HCT116 (cell line): Measurements from ENCODE around the gene GALC. TPM values are rescaled to one million over a fixed set of nuclear protein-coding genes. Genes with fewer than 3 reads are reported as not detected.

Experiments
- ATAC-seq: fragments of 200-7000 bp; cut with Tn5 transposase; 2 replicates; pipeline ENCODE4 v1.9.1; 2020; ENCODE audit warnings: mild to moderate bottlenecking, moderate library complexity
- BruUV-seq: library from RNA; stranded (reverse); fragments of 400-500 nt; replicated peaks from 2 replicates; lab custom pipeline; 2021; lab: Mats Ljungman, UMichigan
- CTCF ChIA-PET: fragments of 300-600 bp; sonication (Branson Sonifier 250); formaldehyde crosslinking; loops from one replicate; lab custom pipeline; 2021; ENCODE audit warnings: antibody characterized with exemption; lab: Charles Lee
- POLR2A ChIA-PET: fragments of 300-600, 350-600 bp; sonication (Branson Sonifier 250); formaldehyde crosslinking; loops from one replicate; lab custom pipeline; 2021; ENCODE audit warnings: antibody characterized with exemption; lab: Charles Lee
- RAD21 ChIA-PET, 2 experiments: fragments of 300-600 bp; sonication (Branson Sonifier 250); formaldehyde crosslinking; loops; one replicate each; lab custom pipeline; 2023; ENCODE audit warnings: low total read pairs in 2 of 2; ENCODE audit not compliant: uncharacterized antibody in 2 of 2, unreplicated experiment in 2 of 2, low non-redundant PET in 1 of 2; lab: Charles Lee
- DNase-seq: peaks from one replicate; pipeline ENCODE4 v3.0.0-alpha.2; 2010; ENCODE audit warnings: low read depth, low spot score
- H2AFZ ChIP-seq: fragments of 200-600 bp; shearing (Covaris generic), sonication (generic); 2 replicates; pipeline ENCODE4 v1.6.1; 2017; ENCODE audit warnings: low read depth, mixed run types, mixed read lengths, antibody characterized with exemption, low read length; ENCODE audit not compliant: poor library complexity, severe bottlenecking
- H3K27ac ChIP-seq: 2 replicates; pipeline ENCODE4 v1.5.1; 2012; ENCODE audit warnings: low read depth, low read length
- H3K27me3 ChIP-seq: fragments of 200-600 bp; sonication (generic); 2 replicates; pipeline ENCODE4 v1.6.1; 2016; ENCODE audit warnings: mixed run types, low read length, mixed read lengths; ENCODE audit not compliant: insufficient read depth
- H3K36me3 ChIP-seq, 2 experiments: fragments of 200-500 bp in 1 of 2; fragments of 200-600 bp in 1 of 2; sonication (Bioruptor generic) in 1 of 2; sonication (generic) in 1 of 2; 2 replicates each; pipeline versions ENCODE4 v1.5.1 to v1.6.1; 2014 to 2016; ENCODE audit warnings: low read length in 2 of 2, inconsistent platforms in 1 of 2, mixed read lengths in 1 of 2, mixed run types in 1 of 2; ENCODE audit not compliant: insufficient read depth in 2 of 2, control insufficient read depth in 1 of 2
- H3K4me1 ChIP-seq, 2 experiments: fragments of 200-600 bp in 1 of 2; sonication (generic) in 1 of 2; 2 replicates each; pipeline versions ENCODE4 v1.5.1 to v1.6.1; 2012 to 2017; ENCODE audit warnings: low read length in 2 of 2, inconsistent platforms in 1 of 2, mild to moderate bottlenecking in 1 of 2, mixed read lengths in 1 of 2, mixed run types in 1 of 2, moderate library complexity in 1 of 2; ENCODE audit not compliant: insufficient read depth in 2 of 2, control insufficient read depth in 1 of 2
- H3K4me2 ChIP-seq: fragments of 200-600 bp; sonication (generic); 2 replicates; pipeline ENCODE4 v1.6.1; 2017; ENCODE audit warnings: mixed run types, low read length, mixed read lengths
- H3K4me3 ChIP-seq, 2 experiments: fragments of 200-600 bp in 1 of 2; sonication (generic) in 1 of 2; replicated peaks in 1 of 2; 2 replicates each; pipeline ENCODE4 v1.5.1; 2011 to 2016; ENCODE audit warnings: low read length in 2 of 2, control low read depth in 1 of 2, low read depth in 1 of 2, mild to moderate bottlenecking in 1 of 2, mixed read lengths in 1 of 2, mixed run types in 1 of 2
- H3K79me2 ChIP-seq: fragments of 200-600 bp; sonication (generic); 2 replicates; pipeline ENCODE4 v1.6.1; 2017; ENCODE audit warnings: mild to moderate bottlenecking, mixed run types, low read length, moderate library complexity, mixed read lengths; ENCODE audit not compliant: insufficient read depth
- H3K9ac ChIP-seq: fragments of 200-600 bp; sonication (generic); 2 replicates; pipeline ENCODE4 v1.6.1; 2016; ENCODE audit warnings: low read length, mixed read lengths
- H3K9me2 ChIP-seq: fragments of 200-600 bp; sonication (generic), shearing (Covaris generic); 2 replicates; pipeline ENCODE4 v1.6.1; 2017; ENCODE audit warnings: mixed run types, mild to moderate bottlenecking, moderate library complexity; ENCODE audit not compliant: insufficient read depth
- H3K9me3 ChIP-seq, 2 experiments: fragments of 200-500 bp in 1 of 2; fragments of 200-600 bp in 1 of 2; sonication (Bioruptor generic) in 1 of 2; sonication (generic) in 1 of 2; 2 replicates each; pipeline ENCODE4 v1.6.1; 2014 to 2017; ENCODE audit warnings: low read length in 2 of 2, mixed read lengths in 2 of 2, inconsistent platforms in 1 of 2, low read depth in 1 of 2, mild to moderate bottlenecking in 1 of 2, mixed run types in 1 of 2, moderate library complexity in 1 of 2; ENCODE audit not compliant: control insufficient read depth in 1 of 2, insufficient read depth in 1 of 2
- H4K20me1 ChIP-seq: fragments of 200-600 bp; sonication (generic), shearing (Covaris generic); 2 replicates; pipeline ENCODE4 v1.6.1; 2017; ENCODE audit warnings: mixed run types, mild to moderate bottlenecking, moderate library complexity; ENCODE audit not compliant: insufficient read depth
- CBX3 ChIP-seq: IDR thresholded peaks from 2 replicates; pipeline ENCODE4 v1.6.1; 2012; ENCODE audit warnings: low read depth
- CEBPB ChIP-seq: IDR thresholded peaks from 2 replicates; pipeline ENCODE4 v1.6.1; 2012; ENCODE audit warnings: low read depth
- EGR1 ChIP-seq: IDR thresholded peaks from 2 replicates; pipeline ENCODE4 v1.6.1; 2012; ENCODE audit warnings: low read depth
- ELF1 ChIP-seq: IDR thresholded peaks from 2 replicates; pipeline ENCODE4 v1.6.1; 2012; ENCODE audit warnings: low read depth, borderline replicate concordance
- EZH2phosphoT487 ChIP-seq: fragments of 200-600 bp; IDR thresholded peaks from 2 replicates; pipeline ENCODE4 v1.6.1; 2018; ENCODE audit warnings: antibody characterized with exemption, borderline replicate concordance
- FOSL1 ChIP-seq: IDR thresholded peaks from 2 replicates; pipeline ENCODE4 v1.6.1; 2012; ENCODE audit warnings: low read depth
- POLR2A ChIP-seq: IDR thresholded peaks from 2 replicates; pipeline ENCODE4 v1.7.0; 2011; ENCODE audit warnings: borderline replicate concordance; ENCODE audit not compliant: insufficient read depth, insufficient read length; ENCODE audit errors: extremely low read depth
- RAD21 ChIP-seq: IDR thresholded peaks from 2 replicates; pipeline ENCODE4 v1.6.1; 2012; ENCODE audit warnings: low read depth, mild to moderate bottlenecking
- SP1 ChIP-seq: IDR thresholded peaks from 2 replicates; pipeline ENCODE4 v1.6.1; 2012; ENCODE audit warnings: low read depth
- SRF ChIP-seq: IDR thresholded peaks from 2 replicates; pipeline ENCODE4 v1.6.1; 2012; ENCODE audit warnings: low read depth
- TCF7L2 ChIP-seq: IDR thresholded peaks from 2 replicates; pipeline ENCODE4 v1.7.0; 2011; ENCODE audit warnings: borderline replicate concordance, inconsistent platforms; ENCODE audit not compliant: insufficient read depth, insufficient read length; ENCODE audit errors: extremely low read depth
- ZNF274 ChIP-seq: fragments of 200-500 bp; sonication (Bioruptor generic); IDR thresholded peaks from 2 replicates; pipeline ENCODE4 v1.6.1; 2014; ENCODE audit warnings: mild to moderate bottlenecking, low read depth, low read length, inconsistent platforms
- intact Hi-C: fragments of 100-400 bp; cut with micrococcal nuclease; formaldehyde crosslinking; loops from 2 replicates; pipeline ENCODE4 v1.10.0; 2022
- total RNA-seq: library from RNA; stranded (reverse); gene quantifications from one replicate; pipeline ENCODE4 v1.2.1, GENCODE V29; 2021; ENCODE audit not compliant: unreplicated experiment
- TF ChIP-seq, protein P1 (sequence below): IDR thresholded peaks from 2 replicates; pipeline ENCODE4 v1.6.1; 2012
- TF ChIP-seq, protein P2 (sequence below): IDR thresholded peaks from 2 replicates; pipeline ENCODE4 v1.6.1; 2011; ENCODE audit warnings: mild to moderate bottlenecking, low read length, moderate library complexity; ENCODE audit not compliant: insufficient replicate concordance; ENCODE audit errors: extremely low read depth

GALC gene
- total RNA-seq, 1 experiment from 2014 or later = 0.59 TPM

DNA sequence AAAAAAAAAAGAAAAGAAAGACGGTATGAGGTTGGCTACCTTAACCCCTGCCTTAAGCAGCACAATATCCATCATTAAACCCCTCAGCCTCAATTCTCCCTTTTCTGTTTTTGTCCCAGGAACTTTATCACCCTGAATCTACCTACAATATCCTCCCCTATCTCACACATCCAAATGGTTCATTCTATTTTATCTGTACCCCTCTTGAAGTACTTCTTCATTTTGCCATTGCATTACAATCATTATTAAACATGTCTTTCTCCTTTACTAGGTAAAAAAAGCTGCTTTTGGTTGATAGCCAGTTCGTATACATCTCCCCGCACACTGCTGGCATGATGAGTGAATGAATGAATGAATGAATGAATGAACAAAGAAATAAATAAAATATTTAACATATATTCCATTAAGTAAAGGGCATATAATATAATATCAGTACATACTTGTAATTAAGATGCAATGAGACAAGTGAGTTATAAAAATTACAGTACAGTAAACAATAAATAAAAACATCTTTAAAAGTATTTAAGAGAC lies 11.6 kb upstream of the GALC start (continued):
- TF ChIP-seq EZH2phosphoT487 (no peak), SRF (no peak)

DNA sequence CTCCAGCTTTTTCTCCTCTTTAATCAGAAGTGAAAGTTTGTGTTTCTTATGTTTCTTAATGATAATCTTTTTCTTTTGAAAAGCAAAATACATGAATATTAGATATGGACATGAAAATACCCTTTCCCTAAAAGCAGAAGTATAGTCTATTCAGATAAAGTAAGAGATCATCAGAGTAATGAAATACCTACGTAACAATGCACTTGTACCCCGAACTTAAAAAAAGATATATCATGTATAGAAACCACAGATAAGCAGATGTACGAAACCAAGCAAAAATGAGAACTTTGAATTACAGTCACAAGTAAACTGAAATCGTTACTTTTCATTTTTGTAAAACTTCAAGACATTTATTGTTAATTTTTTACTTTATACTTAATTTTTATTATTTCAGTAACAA lies 10.4 kb upstream of the GALC start:
- no TSS peak for BruUV-seq
- no peak for DNase-seq
- no peak for TF ChIP-seq TCF7L2
- TF ChIP-seq ZNF274 = no peak
- TF ChIP-seq POLR2A = no peak
- no peak for TF ChIP-seq SP1
- no peaks in the 10 kb centered on the region; a peak in 1 of 4 replicates for H3K9me3 ChIP-seq
- ChIA-PET CTCF (no interaction called here), RAD21 (no interaction called here), POLR2A (no interaction called here)
- no peaks in the 10 kb centered on the region for H3K79me2 ChIP-seq
- H3K9ac ChIP-seq = no peak overlapping the region
- no peaks in the 10 kb centered on the region for H3K9me2 ChIP-seq
- ATAC-seq = no peak
- no peak overlapping the region for H3K27ac ChIP-seq
- no peak overlapping the region for H3K4me3 ChIP-seq
- H4K20me1 ChIP-seq = no peaks in the 10 kb centered on the region
- no peak overlapping the region for H2AFZ ChIP-seq
- intact Hi-C loops = no loop called here
- H3K27me3 ChIP-seq = no peaks in the 10 kb centered on the region
- H3K4me1 ChIP-seq = no peaks in the 10 kb centered on the region
- H3K36me3 ChIP-seq = no peaks in the 10 kb centered on the region
- no peak overlapping the region for H3K4me2 ChIP-seq

DNA sequence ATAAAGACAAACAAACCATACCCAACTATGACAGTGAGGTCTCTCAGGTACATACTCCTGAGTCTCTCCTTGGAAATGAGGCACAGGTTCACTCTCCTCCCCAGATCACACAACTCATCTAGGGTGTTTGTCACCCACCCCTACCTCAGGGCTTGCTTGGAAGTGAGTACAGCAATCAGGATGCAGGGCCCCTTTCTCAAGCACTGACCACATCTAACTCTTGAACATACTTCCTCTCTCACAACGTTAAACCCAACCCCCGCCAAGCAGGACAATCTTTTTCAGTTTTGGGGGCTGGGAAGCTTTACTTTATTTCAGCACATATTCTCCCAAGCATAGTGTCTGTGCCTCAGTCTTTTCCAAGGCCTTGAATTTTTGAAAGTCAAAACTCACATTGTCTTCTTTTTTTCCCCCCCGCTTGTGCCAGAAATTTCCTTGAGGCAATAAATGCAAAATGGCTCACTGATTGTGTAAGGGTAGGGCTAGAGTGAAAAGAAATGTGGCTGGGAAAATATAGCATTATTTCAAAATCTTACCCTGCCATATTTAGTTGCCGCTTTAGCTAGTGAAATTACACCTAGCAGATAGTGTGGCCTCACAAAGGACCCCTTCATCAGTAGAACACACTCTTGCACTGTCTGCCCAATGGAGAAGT lies 9.6 kb upstream of the GALC start:
- Histone ChIP-seq H3K27me3 (no peaks in the 10 kb centered on the region), H3K4me3 (no peak overlapping the region), H2AFZ (no peak overlapping the region), H3K9me2 (no peaks in the 10 kb centered on the region), H3K79me2 (no peaks in the 10 kb centered on the region), H4K20me1 (no peaks in the 10 kb centered on the region), H3K9ac (no peak overlapping the region), H3K4me1 (no peaks in the 10 kb centered on the region), H3K9me3 (no peaks in the 10 kb centered on the region; a peak in 1 of 4 replicates), H3K4me2 (no peak overlapping the region), H3K27ac (no peak overlapping the region), H3K36me3 (no peaks in the 10 kb centered on the region)
- ChIA-PET RAD21 (no interaction called here), CTCF (no interaction called here), POLR2A (no interaction called here)
- no peak for ATAC-seq
- DNase-seq = no peak
- intact Hi-C loops = no loop called here
- BruUV-seq = no TSS peak
- TF ChIP-seq ZNF274 = no peak
- TF ChIP-seq, protein P1, sequence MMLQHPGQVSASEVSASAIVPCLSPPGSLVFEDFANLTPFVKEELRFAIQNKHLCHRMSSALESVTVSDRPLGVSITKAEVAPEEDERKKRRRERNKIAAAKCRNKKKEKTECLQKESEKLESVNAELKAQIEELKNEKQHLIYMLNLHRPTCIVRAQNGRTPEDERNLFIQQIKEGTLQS = no peak
- TF ChIP-seq CEBPB = no peak
- no peak for TF ChIP-seq CBX3
- TF ChIP-seq RAD21 = no peak
- TF ChIP-seq ELF1 = no peak
- TF ChIP-seq EGR1 = no peak
- no peak for TF ChIP-seq FOSL1
- TF ChIP-seq, protein P2, sequence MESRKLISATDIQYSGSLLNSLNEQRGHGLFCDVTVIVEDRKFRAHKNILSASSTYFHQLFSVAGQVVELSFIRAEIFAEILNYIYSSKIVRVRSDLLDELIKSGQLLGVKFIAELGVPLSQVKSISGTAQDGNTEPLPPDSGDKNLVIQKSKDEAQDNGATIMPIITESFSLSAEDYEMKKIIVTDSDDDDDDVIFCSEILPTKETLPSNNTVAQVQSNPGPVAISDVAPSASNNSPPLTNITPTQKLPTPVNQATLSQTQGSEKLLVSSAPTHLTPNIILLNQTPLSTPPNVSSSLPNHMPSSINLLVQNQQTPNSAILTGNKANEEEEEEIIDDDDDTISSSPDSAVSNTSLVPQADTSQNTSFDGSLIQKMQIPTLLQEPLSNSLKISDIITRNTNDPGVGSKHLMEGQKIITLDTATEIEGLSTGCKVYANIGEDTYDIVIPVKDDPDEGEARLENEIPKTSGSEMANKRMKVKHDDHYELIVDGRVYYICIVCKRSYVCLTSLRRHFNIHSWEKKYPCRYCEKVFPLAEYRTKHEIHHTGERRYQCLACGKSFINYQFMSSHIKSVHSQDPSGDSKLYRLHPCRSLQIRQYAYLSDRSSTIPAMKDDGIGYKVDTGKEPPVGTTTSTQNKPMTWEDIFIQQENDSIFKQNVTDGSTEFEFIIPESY = no peak
